Activated naive CD8-positive, alpha-beta T cell treated with anti-CD3 and anti-CD28 coated beads, Interleukin-2, amount 50 U/mL, for 24 hours (primary cell): ENCODE results near the gene VPS26C.

Experiments used
- ATAC-seq: fragments of 150-1000 bp; cut with Tn5 transposase; one replicate; pipeline ENCODE4 v1.10.0; 2021
- DNase-seq: peaks from one replicate; pipeline ENCODE4 v3.0.0; 2021
- H3K27ac Mint-ChIP-seq: one replicate; pipeline ENCODE4 v1.8.0; 2021; ENCODE audit warnings: mild to moderate bottlenecking, mixed read lengths
- H3K27me3 Mint-ChIP-seq: one replicate; pipeline ENCODE4 v1.8.0; 2021; ENCODE audit warnings: mixed read lengths
- H3K36me3 Mint-ChIP-seq: one replicate; pipeline ENCODE4 v1.8.0; 2021; ENCODE audit warnings: low read depth, mixed read lengths
- H3K4me1 Mint-ChIP-seq: one replicate; pipeline ENCODE4 v1.8.0; 2021; ENCODE audit warnings: mixed read lengths
- H3K4me3 Mint-ChIP-seq: one replicate; pipeline ENCODE4 v1.8.0; 2021; ENCODE audit warnings: mild to moderate bottlenecking, moderate library complexity, mixed read lengths
- H3K9me3 Mint-ChIP-seq: one replicate; pipeline ENCODE4 v1.8.0; 2021; ENCODE audit warnings: mixed read lengths

Gene VPS26C

GRCh38 chr21:37251294-37251634, 15.9 kb downstream of the VPS26C start:
- no peak for DNase-seq
- H3K27me3 Mint-ChIP-seq = no peaks in the 10 kb centered on the region
- no peak for ATAC-seq
- no peak overlapping the region for H3K4me3 Mint-ChIP-seq
- peaks cover 6% of the 10 kb centered on the region for H3K36me3 Mint-ChIP-seq
- no peaks in the 10 kb centered on the region for H3K9me3 Mint-ChIP-seq
- H3K4me1 Mint-ChIP-seq = peaks cover 51% of the 10 kb centered on the region
- no peak overlapping the region for H3K27ac Mint-ChIP-seq

GRCh38 chr21:37249112-37249904, 17.8 kb downstream of the VPS26C start:
- Mint-ChIP-seq H3K4me3 (no peak overlapping the region), H3K4me1 (peaks cover 60% of the 10 kb centered on the region), H3K9me3 (no peaks in the 10 kb centered on the region), H3K36me3 (peaks cover 9% of the 10 kb centered on the region), H3K27me3 (no peaks in the 10 kb centered on the region), H3K27ac (no peak overlapping the region)
- no peak for ATAC-seq
- DNase-seq = no peak

GRCh38 chr21:37248298-37248697, 18.8 kb downstream of the VPS26C start:
- Mint-ChIP-seq H3K36me3 (peaks cover 7% of the 10 kb centered on the region), H3K9me3 (no peaks in the 10 kb centered on the region), H3K27me3 (no peaks in the 10 kb centered on the region), H3K4me3 (no peak overlapping the region), H3K4me1 (peaks cover 60% of the 10 kb centered on the region), H3K27ac (no peak overlapping the region)
- ATAC-seq = no peak
- no peak for DNase-seq

GRCh38 chr21:37245151-37245550, 22.0 kb downstream of the VPS26C start:
- Mint-ChIP-seq H3K27ac (peak overlapping the region; percentile 76), H3K27me3 (no peaks in the 10 kb centered on the region), H3K9me3 (no peaks in the 10 kb centered on the region), H3K4me1 (peaks cover 53% of the 10 kb centered on the region), H3K36me3 (peaks cover 12% of the 10 kb centered on the region), H3K4me3 (peak overlapping the region; percentile 53)
- ATAC-seq (no peak), DNase-seq (no peak)

GRCh38 chr21:37244501-37245095, 22.5 kb downstream of the VPS26C start:
- ATAC-seq = peak; percentile 68

GRCh38 chr21:37243961-37244360, 23.2 kb downstream of the VPS26C start:
- DNase-seq (no peak), ATAC-seq (no peak)
- peak overlapping the region; percentile 76 for H3K27ac Mint-ChIP-seq
- no peaks in the 10 kb centered on the region for H3K9me3 Mint-ChIP-seq
- H3K4me3 Mint-ChIP-seq = no peak overlapping the region
- peaks cover 10% of the 10 kb centered on the region for H3K36me3 Mint-ChIP-seq
- H3K4me1 Mint-ChIP-seq = peaks cover 45% of the 10 kb centered on the region
- H3K27me3 Mint-ChIP-seq = no peaks in the 10 kb centered on the region

More at GRCh38 chr21:37244501-37245095, 22.5 kb downstream of the VPS26C start:
- Mint-ChIP-seq H3K9me3 (no peaks in the 10 kb centered on the region), H3K27me3 (no peaks in the 10 kb centered on the region), H3K4me1 (peaks cover 49% of the 10 kb centered on the region), H3K27ac (peak overlapping the region; percentile 76), H3K4me3 (peak overlapping the region; percentile 53), H3K36me3 (peaks cover 10% of the 10 kb centered on the region)
- DNase-seq = no peak

GRCh38 chr21:37241426-37241825, 25.7 kb downstream of the VPS26C start:
- peaks cover 13% of the 10 kb centered on the region for H3K36me3 Mint-ChIP-seq
- no peak for ATAC-seq
- H3K9me3 Mint-ChIP-seq = no peaks in the 10 kb centered on the region
- H3K4me3 Mint-ChIP-seq = no peak overlapping the region
- H3K27ac Mint-ChIP-seq = no peak overlapping the region
- no peak for DNase-seq
- peaks cover 45% of the 10 kb centered on the region for H3K4me1 Mint-ChIP-seq
- H3K27me3 Mint-ChIP-seq = no peaks in the 10 kb centered on the region

- no peak overlapping the region for H3K27ac Mint-ChIP-seq
- no peaks in the 10 kb centered on the region for H3K9me3 Mint-ChIP-seq
- DNase-seq = no peak
- peaks cover 43% of the 10 kb centered on the region for H3K4me1 Mint-ChIP-seq
- H3K4me3 Mint-ChIP-seq = no peak overlapping the region
- H3K27me3 Mint-ChIP-seq = no peaks in the 10 kb centered on the region
- H3K36me3 Mint-ChIP-seq = peaks cover 13% of the 10 kb centered on the region
- no peak for ATAC-seq
These were observed 26.2 kb downstream of the VPS26C start for GRCh38 chr21:37240978-37241377.

GRCh38 chr21:37237764-37238163, 29.4 kb downstream of the VPS26C start:
- Mint-ChIP-seq H3K27me3 (no peaks in the 10 kb centered on the region), H3K27ac (peak overlapping the region; percentile 62), H3K4me3 (no peak overlapping the region), H3K9me3 (no peaks in the 10 kb centered on the region), H3K4me1 (peaks cover 22% of the 10 kb centered on the region), H3K36me3 (peaks cover 17% of the 10 kb centered on the region)
- DNase-seq (no peak), ATAC-seq (no peak)

- no peaks in the 10 kb centered on the region for H3K9me3 Mint-ChIP-seq
- no peak overlapping the region for H3K4me3 Mint-ChIP-seq
- peaks cover 22% of the 10 kb centered on the region for H3K4me1 Mint-ChIP-seq
- H3K36me3 Mint-ChIP-seq = peaks cover 19% of the 10 kb centered on the region
- H3K27ac Mint-ChIP-seq = peak overlapping the region; percentile 62
- H3K27me3 Mint-ChIP-seq = no peaks in the 10 kb centered on the region
- no peak for ATAC-seq
- DNase-seq = no peak
These were observed 29.8 kb downstream of the VPS26C start for GRCh38 chr21:37237346-37237745.

- no peak for ATAC-seq
- Mint-ChIP-seq H3K36me3 (peaks cover 28% of the 10 kb centered on the region), H3K27ac (no peak overlapping the region)
These were observed 33.5 kb downstream of the VPS26C start for GRCh38 chr21:37233551-37234146.

GRCh38 chr21:37232274-37233018, 34.7 kb downstream of the VPS26C start:
- Mint-ChIP-seq H3K4me1 (peaks cover 8% of the 10 kb centered on the region), H3K27me3 (no peaks in the 10 kb centered on the region), H3K4me3 (no peak overlapping the region), H3K27ac (no peak overlapping the region), H3K36me3 (peaks cover 33% of the 10 kb centered on the region), H3K9me3 (no peaks in the 10 kb centered on the region)
- DNase-seq = no peak
- ATAC-seq = no peak

More at GRCh38 chr21:37233551-37234146, 33.5 kb downstream of the VPS26C start:
- no peaks in the 10 kb centered on the region for H3K9me3 Mint-ChIP-seq
- DNase-seq = no peak
- H3K27me3 Mint-ChIP-seq = no peaks in the 10 kb centered on the region
- no peak overlapping the region for H3K4me3 Mint-ChIP-seq
- peaks cover 17% of the 10 kb centered on the region for H3K4me1 Mint-ChIP-seq

GRCh38 chr21:37231671-37232070, 35.5 kb downstream of the VPS26C start:
- Mint-ChIP-seq H3K27ac (peak overlapping the region; percentile 66), H3K27me3 (no peaks in the 10 kb centered on the region), H3K9me3 (no peaks in the 10 kb centered on the region), H3K36me3 (peaks cover 39% of the 10 kb centered on the region), H3K4me1 (peaks cover 5% of the 10 kb centered on the region), H3K4me3 (no peak overlapping the region)
- DNase-seq = no peak
- ATAC-seq = no peak

- ATAC-seq = no peak
- no peak for DNase-seq
- H3K4me3 Mint-ChIP-seq = no peak overlapping the region
- no peaks in the 10 kb centered on the region for H3K27me3 Mint-ChIP-seq
- H3K9me3 Mint-ChIP-seq = no peaks in the 10 kb centered on the region
- peak overlapping the region; percentile 66 for H3K27ac Mint-ChIP-seq
- peaks cover 43% of the 10 kb centered on the region for H3K36me3 Mint-ChIP-seq
- peaks cover 8% of the 10 kb centered on the region for H3K4me1 Mint-ChIP-seq
These were observed 35.9 kb downstream of the VPS26C start for GRCh38 chr21:37231249-37231645.
